ENCODE results near the gene TGOLN2. TPM values are rescaled to one million over a fixed set of nuclear protein-coding genes. Genes with fewer than 3 reads are reported as not detected.

TGOLN2 gene
- total and polyA plus RNA-seq, 2 donors (not counting 3 experiments of a cell fraction or from before 2014, with no cell fraction given) = 112 to 140 TPM

GRCh38 chr2:85341269-85342029, 13.7 kb upstream of the TGOLN2 start:
- Histone ChIP-seq H3K4me2 (ENCODE audit: insufficient read depth, low read length) (no peak overlapping the region), H3K4me3 (replicated peaks in 1 of 3; ENCODE audit: insufficient read depth in 1 of 3, low read depth in 1 of 3, low read length in 3 of 3) (no peak overlapping the region), H3K9ac (replicated peaks; ENCODE audit: extremely low read depth, insufficient read depth, low read length) (no peak overlapping the region), H4K20me1 (replicated peaks; ENCODE audit: control insufficient read depth, extremely low read depth, insufficient read depth, low read length) (no peaks in the 10 kb centered on the region), H3K27ac (ENCODE audit: insufficient read depth, low read depth, low read length) (no peak overlapping the region), H2AFZ (ENCODE audit: low read depth, low read length) (no peak overlapping the region), H3K27me3 (ENCODE audit: control insufficient read depth in 2 of 2, insufficient read depth in 2 of 2, low read length in 2 of 2) (peaks cover 9% of the 10 kb centered on the region in 2 experiments), H3K4me1 (ENCODE audit: control insufficient read depth, extremely low read depth, insufficient read depth, low read length) (no peaks in the 10 kb centered on the region), H3K36me3 (ENCODE audit: control insufficient read depth in 2 of 2, extremely low read depth in 1 of 2, insufficient read depth in 2 of 2, low read length in 2 of 2) (peaks cover 2 to 8% of the 10 kb centered on the region in 2 experiments), H3K9me1 (replicated peaks; ENCODE audit: control insufficient read depth, extremely low read depth, insufficient read depth, low read length) (peaks cover 2% of the 10 kb centered on the region), H3K9me3 (replicated peaks; ENCODE audit: control insufficient read depth, insufficient read depth, low read length) (no peaks in the 10 kb centered on the region), H3K79me2 (ENCODE audit: control insufficient read depth, insufficient read depth, low read length) (no peaks in the 10 kb centered on the region)
- DNase-seq (ENCODE audit: low read depth, low spot score) (no peak), FAIRE-seq (no peak)
- no peak for TF ChIP-seq FOS (IDR thresholded peaks at IDR 0.05; ENCODE audit: borderline replicate concordance, insufficient read depth, low read length)
- TF ChIP-seq MAX (IDR thresholded peaks at IDR 0.05; ENCODE audit: insufficient read depth, insufficient read length) = no peak
- no peak for TF ChIP-seq GATA2 (IDR thresholded peaks at IDR 0.05; ENCODE audit: insufficient read depth, insufficient read length, low read depth, low read length)
- no peak for TF ChIP-seq CTCF (IDR thresholded peaks at IDR 0.05; ENCODE audit: extremely low read depth in 1 of 2, insufficient read depth in 1 of 2, low read depth in 1 of 2, low read length in 2 of 2)
- TF ChIP-seq JUN (IDR thresholded peaks at IDR 0.05; ENCODE audit: borderline replicate concordance, insufficient read depth, insufficient read length, low read depth) = no peak
- TF ChIP-seq POLR2AphosphoS5 (IDR thresholded peaks at IDR 0.05; ENCODE audit: insufficient read depth, low read depth, low read length) = no peak
- no peak for TF ChIP-seq MYC (IDR thresholded peaks at IDR 0.05; ENCODE audit: low read depth, low read length)
- TF ChIP-seq EZH2 (IDR thresholded peaks at IDR 0.05; ENCODE audit: borderline replicate concordance, low read depth, low read length, severe bottlenecking) = no peak
- no peak for TF ChIP-seq POLR2A (IDR thresholded peaks at IDR 0.05; ENCODE audit: low read depth, low read length)
- ChIA-PET POLR2A (interaction anchor here (0.8 kb wide), 1 partner anchor 13 kb away, joined by 3 read pairs; the partner anchor contains the start of genes ELMOD3 and RETSAT), CTCF (interaction anchor here (1.2 to 1.3 kb wide), 2 partner anchors 9 to 12 kb away, joined by 4 read pairs; no protein-coding TSS in a partner anchor)
- intact Hi-C loops (cut with micrococcal nuclease) = no loop called here
- dilution Hi-C loops (cut with MboI; ENCODE audit: extremely low pct_ligation_motif_present, low sequenced_read_pairs) = no loop called here
- no TSS peak for BruUV-seq (replicated peaks)

Measured in endothelial cell of umbilical vein (primary cell).